Activated naive CD8-positive, alpha-beta T cell treated with anti-CD3 and anti-CD28 coated beads, Interleukin-2, amount 50 U/mL, for 24 hours (primary cell): Measurements from ENCODE around the gene UBASH3A.
A peak's percentile ranks its signal among the peaks of the same experiment; 100 is the strongest.

Experiments used
- ATAC-seq: fragments of 150-1000 bp; cut with Tn5 transposase; one replicate; pipeline ENCODE4 v1.10.0; 2021
- DNase-seq: peaks from one replicate; pipeline ENCODE4 v3.0.0; 2021
- H3K27ac Mint-ChIP-seq: one replicate; pipeline ENCODE4 v1.8.0; 2021; ENCODE audit warnings: mild to moderate bottlenecking, mixed read lengths
- H3K27me3 Mint-ChIP-seq: one replicate; pipeline ENCODE4 v1.8.0; 2021; ENCODE audit warnings: mixed read lengths
- H3K36me3 Mint-ChIP-seq: one replicate; pipeline ENCODE4 v1.8.0; 2021; ENCODE audit warnings: low read depth, mixed read lengths
- H3K4me1 Mint-ChIP-seq: one replicate; pipeline ENCODE4 v1.8.0; 2021; ENCODE audit warnings: mixed read lengths
- H3K4me3 Mint-ChIP-seq: one replicate; pipeline ENCODE4 v1.8.0; 2021; ENCODE audit warnings: mild to moderate bottlenecking, moderate library complexity, mixed read lengths
- H3K9me3 Mint-ChIP-seq: one replicate; pipeline ENCODE4 v1.8.0; 2021; ENCODE audit warnings: mixed read lengths

The UBASH3A gene

DNA sequence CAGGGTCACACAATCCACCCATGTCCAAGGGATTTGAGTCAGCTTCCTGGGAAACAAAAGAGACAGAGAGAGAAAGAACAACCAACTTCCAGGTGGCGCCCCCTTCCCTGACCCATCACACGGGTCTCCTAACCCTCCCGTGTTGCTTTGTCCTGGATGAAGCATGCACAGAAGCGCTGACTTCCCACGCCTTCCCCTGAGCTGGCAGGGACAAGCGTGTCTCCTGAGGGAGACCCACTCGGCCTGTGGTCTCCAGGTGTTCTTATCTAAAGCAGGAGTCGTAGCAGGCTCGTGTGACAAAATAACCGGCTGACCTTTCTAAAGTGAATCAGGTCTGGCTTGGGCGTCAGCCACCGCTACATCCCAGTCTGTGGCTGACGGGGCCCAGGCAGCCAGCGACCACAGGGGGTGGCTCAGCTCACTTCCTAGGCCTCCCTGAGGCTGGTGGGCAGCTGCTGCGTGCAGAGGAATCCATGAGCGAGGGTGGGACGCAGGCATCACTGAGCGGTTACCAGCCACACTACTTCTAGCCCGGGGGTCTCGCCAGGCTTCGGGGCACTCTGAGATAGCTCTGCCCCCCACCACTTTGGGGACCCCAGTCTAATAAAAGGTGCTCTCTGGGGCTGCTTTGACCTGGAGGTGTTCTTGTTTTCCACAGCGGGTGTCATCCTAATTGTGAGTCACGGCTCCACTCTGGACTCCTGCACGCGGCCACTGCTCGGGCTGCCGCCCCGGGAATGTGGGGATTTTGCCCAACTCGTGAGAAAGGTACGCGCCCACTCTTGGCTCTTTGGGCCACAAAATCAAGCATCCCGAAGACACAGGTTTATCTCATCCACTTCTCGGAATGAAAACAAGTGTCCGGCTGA is 40.4 kb downstream of the UBASH3A start:
- Mint-ChIP-seq H3K36me3 (peaks cover 73% of the 10 kb centered on the region), H3K27ac (no peak overlapping the region), H3K27me3 (peaks cover 4% of the 10 kb centered on the region), H3K4me1 (peaks cover 82% of the 10 kb centered on the region), H3K9me3 (peaks cover 5% of the 10 kb centered on the region), H3K4me3 (no peak overlapping the region)
- ATAC-seq, result peak; percentile 31
- no peak for DNase-seq

DNA sequence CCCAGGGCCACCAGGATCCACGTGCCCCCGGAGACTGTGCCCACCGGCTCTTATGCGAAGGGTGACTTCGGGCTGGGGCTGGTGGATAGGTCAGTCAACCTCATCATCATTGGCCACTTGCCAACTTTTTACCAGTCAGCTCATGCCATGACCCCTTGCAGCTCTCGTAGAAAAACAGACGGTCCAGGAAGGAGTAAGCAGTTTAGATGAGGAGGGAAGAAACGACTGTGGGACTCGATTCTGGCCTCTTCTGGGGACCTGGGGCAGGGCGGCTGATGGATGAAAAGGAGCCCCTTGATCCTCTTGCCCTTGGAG is 41.0 kb downstream of the UBASH3A start:
- no peak for DNase-seq
- ATAC-seq, result no peak
- Mint-ChIP-seq H3K4me1 (peaks cover 82% of the 10 kb centered on the region), H3K4me3 (no peak overlapping the region), H3K36me3 (peaks cover 67% of the 10 kb centered on the region), H3K27ac (no peak overlapping the region), H3K9me3 (peaks cover 3% of the 10 kb centered on the region), H3K27me3 (peaks cover 3% of the 10 kb centered on the region)

DNA sequence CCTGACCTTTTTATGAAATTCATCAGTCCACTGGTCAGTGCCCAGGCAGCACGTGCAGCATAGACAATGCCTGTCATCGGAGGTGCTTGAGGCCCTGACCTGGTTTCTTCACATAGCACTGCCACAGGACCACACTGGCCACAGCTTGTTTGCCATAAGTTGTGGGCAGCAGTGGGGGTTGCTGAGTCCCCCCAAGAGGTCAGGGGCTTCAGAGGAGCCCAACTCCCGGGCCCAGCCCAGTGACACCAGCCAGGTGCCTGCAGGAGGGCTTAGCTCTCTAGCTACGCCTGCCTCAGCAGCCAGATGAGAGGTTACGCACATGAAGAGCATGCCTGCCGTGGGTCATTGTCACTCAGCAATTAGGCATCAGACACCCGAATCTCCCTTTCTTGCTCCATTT is 41.6 kb downstream of the UBASH3A start:
- H3K4me3 Mint-ChIP-seq, result no peak overlapping the region
- H3K27ac Mint-ChIP-seq, result no peak overlapping the region
- DNase-seq (no peak), ATAC-seq (no peak)
- H3K27me3 Mint-ChIP-seq, result no peaks in the 10 kb centered on the region
- no peaks in the 10 kb centered on the region for H3K9me3 Mint-ChIP-seq
- H3K4me1 Mint-ChIP-seq, result peaks cover 82% of the 10 kb centered on the region
- peaks cover 61% of the 10 kb centered on the region for H3K36me3 Mint-ChIP-seq

DNA sequence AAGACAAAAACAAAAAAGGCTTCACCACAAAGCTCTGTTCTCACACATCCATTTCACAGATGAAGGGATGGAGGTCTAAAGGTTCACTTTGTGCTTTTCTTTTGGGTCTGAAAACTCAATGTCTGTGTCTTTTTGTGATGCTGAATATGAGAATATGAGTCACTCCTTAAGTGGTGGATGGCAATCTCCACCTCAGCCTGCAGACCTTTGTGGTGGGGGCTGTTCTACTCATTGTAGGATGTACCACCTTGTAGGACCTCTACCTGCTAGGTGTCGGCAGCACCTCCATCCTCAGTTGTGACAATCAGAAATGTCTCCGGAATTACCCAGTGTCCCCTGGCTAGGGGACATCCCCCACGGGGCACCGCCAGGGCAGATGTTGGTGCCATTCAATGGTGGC is 42.8 kb downstream of the UBASH3A start:
- Mint-ChIP-seq H3K27me3 (no peaks in the 10 kb centered on the region), H3K9me3 (no peaks in the 10 kb centered on the region), H3K27ac (peak overlapping the region; percentile 44), H3K36me3 (peaks cover 52% of the 10 kb centered on the region), H3K4me3 (no peak overlapping the region), H3K4me1 (peaks cover 75% of the 10 kb centered on the region)
- ATAC-seq (peak; percentile 54), DNase-seq (no peak)

GRCh38 chr21:42447182-42447581 is 43.5 kb downstream of the UBASH3A start:
- Mint-ChIP-seq H3K9me3 (no peaks in the 10 kb centered on the region), H3K27me3 (no peaks in the 10 kb centered on the region), H3K4me3 (no peak overlapping the region), H3K27ac (peak overlapping the region; percentile 44), H3K36me3 (peaks cover 45% of the 10 kb centered on the region), H3K4me1 (peaks cover 68% of the 10 kb centered on the region)
- DNase-seq (no peak), ATAC-seq (no peak)

- Mint-ChIP-seq H3K4me1 (peaks cover 63% of the 10 kb centered on the region), H3K36me3 (peaks cover 40% of the 10 kb centered on the region), H3K27me3 (no peaks in the 10 kb centered on the region), H3K9me3 (no peaks in the 10 kb centered on the region), H3K4me3 (no peak overlapping the region), H3K27ac (no peak overlapping the region)
- no peak for ATAC-seq
- DNase-seq, result no peak
Observed at GRCh38 chr21:42447732-42448131, 44.0 kb downstream of the UBASH3A start.

- no peaks in the 10 kb centered on the region for H3K27me3 Mint-ChIP-seq
- no peaks in the 10 kb centered on the region for H3K9me3 Mint-ChIP-seq
- H3K27ac Mint-ChIP-seq, result peak overlapping the region; percentile 11
- H3K4me1 Mint-ChIP-seq, result peaks cover 66% of the 10 kb centered on the region
- peaks cover 35% of the 10 kb centered on the region for H3K36me3 Mint-ChIP-seq
- no peak for ATAC-seq
- H3K4me3 Mint-ChIP-seq, result no peak overlapping the region
- no peak for DNase-seq
Observed at GRCh38 chr21:42448686-42449085, 45.0 kb downstream of the UBASH3A start.

DNA sequence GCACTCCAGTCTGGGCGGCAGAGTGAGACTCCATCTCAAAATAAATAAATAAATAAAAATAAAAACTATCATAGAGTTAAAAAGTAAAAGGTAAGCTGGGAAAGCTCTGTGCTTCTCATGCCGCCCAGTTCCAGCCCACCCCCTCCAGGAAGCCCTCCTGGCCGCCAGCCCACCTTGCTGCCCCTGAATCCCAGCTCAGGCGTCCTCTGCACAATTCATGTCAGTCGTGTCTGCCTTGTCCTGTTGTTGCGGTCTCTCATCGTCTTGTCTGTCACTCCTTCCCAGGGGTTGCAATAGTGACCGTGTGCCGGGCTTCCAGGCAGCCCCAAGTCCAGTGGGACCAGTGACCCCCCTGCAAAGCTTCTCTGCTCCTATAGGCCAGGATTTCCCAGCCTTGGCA is 48.2 kb downstream of the UBASH3A start:
- peaks cover 61% of the 10 kb centered on the region for H3K4me1 Mint-ChIP-seq

GRCh38 chr21:42452401-42453223 is 48.9 kb downstream of the UBASH3A start:
- no peak overlapping the region for H3K4me3 Mint-ChIP-seq
- no peaks in the 10 kb centered on the region for H3K27me3 Mint-ChIP-seq
- peaks cover 7% of the 10 kb centered on the region for H3K36me3 Mint-ChIP-seq
- ATAC-seq, result no peak
- H3K4me1 Mint-ChIP-seq, result peaks cover 57% of the 10 kb centered on the region
- no peak overlapping the region for H3K27ac Mint-ChIP-seq
- no peaks in the 10 kb centered on the region for H3K9me3 Mint-ChIP-seq
- no peak for DNase-seq

More for the DNA sequence above, 48.2 kb downstream of the UBASH3A start:
- H3K27me3 Mint-ChIP-seq, result no peaks in the 10 kb centered on the region
- DNase-seq, result no peak
- H3K27ac Mint-ChIP-seq, result no peak overlapping the region
- H3K9me3 Mint-ChIP-seq, result no peaks in the 10 kb centered on the region
- ATAC-seq, result no peak
- peaks cover 12% of the 10 kb centered on the region for H3K36me3 Mint-ChIP-seq
- no peak overlapping the region for H3K4me3 Mint-ChIP-seq

DNA sequence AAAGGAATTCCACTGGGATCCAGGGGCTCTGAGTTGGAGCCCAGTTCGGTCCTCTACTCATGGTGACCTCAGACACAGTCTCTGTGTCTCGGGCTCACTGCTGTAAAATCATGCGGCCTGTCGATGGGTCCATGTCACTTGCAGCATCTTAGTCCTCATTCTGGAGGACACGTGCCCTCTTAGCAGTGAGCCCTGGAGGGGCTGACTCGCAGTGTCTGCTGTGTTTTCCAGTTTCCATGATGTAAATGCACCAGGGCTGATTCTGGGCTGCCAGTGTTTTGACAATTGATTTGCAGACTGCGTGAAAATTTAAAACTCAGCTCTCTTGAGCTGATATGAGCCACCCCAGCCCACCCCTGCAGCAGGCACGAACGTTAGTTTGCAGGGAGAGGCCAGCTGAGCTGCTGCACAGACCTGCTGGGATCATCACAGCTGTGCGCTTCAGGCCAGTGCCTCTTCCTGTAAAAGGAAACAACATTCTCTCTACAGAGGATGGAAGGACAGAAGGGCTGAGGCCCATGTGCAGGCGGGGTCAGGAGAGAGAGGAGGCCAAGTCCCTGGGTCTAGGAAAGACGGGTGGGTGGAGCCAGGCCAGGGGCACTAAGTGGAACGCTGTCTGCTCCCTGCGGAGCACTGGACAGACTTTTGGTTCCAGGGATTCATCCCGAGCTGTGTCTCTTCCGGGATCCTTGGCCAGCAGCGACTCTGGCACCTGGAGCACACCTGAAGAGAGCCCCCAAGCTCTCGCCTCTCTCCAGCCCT is 49.7 kb downstream of the UBASH3A start:
- Mint-ChIP-seq H3K4me1 (peaks cover 50% of the 10 kb centered on the region), H3K27ac (no peak overlapping the region), H3K36me3 (no peaks in the 10 kb centered on the region), H3K27me3 (no peaks in the 10 kb centered on the region), H3K9me3 (no peaks in the 10 kb centered on the region), H3K4me3 (no peak overlapping the region)
- ATAC-seq (no peak), DNase-seq (no peak)

- no peaks in the 10 kb centered on the region for H3K9me3 Mint-ChIP-seq
- DNase-seq (no peak), ATAC-seq (no peak)
- no peaks in the 10 kb centered on the region for H3K27me3 Mint-ChIP-seq
- H3K4me1 Mint-ChIP-seq, result peaks cover 45% of the 10 kb centered on the region
- no peak overlapping the region for H3K4me3 Mint-ChIP-seq
- no peaks in the 10 kb centered on the region for H3K36me3 Mint-ChIP-seq
- no peak overlapping the region for H3K27ac Mint-ChIP-seq
Observed at GRCh38 chr21:42453986-42454570, 50.4 kb downstream of the UBASH3A start.

- DNase-seq (no peak), ATAC-seq (no peak)
- no peaks in the 10 kb centered on the region for H3K27me3 Mint-ChIP-seq
- no peaks in the 10 kb centered on the region for H3K36me3 Mint-ChIP-seq
- H3K27ac Mint-ChIP-seq, result peak overlapping the region; percentile 1
- H3K4me1 Mint-ChIP-seq, result peaks cover 40% of the 10 kb centered on the region
- H3K4me3 Mint-ChIP-seq, result no peak overlapping the region
- no peaks in the 10 kb centered on the region for H3K9me3 Mint-ChIP-seq
Observed at GRCh38 chr21:42454786-42455185, 51.1 kb downstream of the UBASH3A start.

DNA sequence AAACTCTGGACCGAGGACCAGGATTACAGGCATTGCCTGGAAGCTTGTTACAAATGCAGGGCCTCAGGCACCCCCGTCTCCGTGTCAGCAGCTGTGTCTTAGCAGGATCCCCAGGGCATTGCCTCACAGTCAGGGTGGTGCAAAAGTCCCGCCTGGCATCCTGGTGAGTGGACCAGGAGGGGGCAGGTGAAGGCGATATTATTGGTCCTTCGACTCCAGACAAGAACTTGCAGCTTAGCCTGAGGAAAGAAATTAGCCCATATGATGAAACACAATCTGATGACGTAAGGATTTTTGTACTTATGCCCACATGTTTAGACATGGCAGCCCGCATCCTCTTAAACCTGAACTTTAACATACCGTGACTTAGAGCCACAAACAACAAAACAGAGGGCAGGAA is 51.5 kb downstream of the UBASH3A start:
- Mint-ChIP-seq H3K27me3 (no peaks in the 10 kb centered on the region), H3K9me3 (no peaks in the 10 kb centered on the region), H3K27ac (no peak overlapping the region), H3K36me3 (no peaks in the 10 kb centered on the region), H3K4me3 (no peak overlapping the region), H3K4me1 (peaks cover 40% of the 10 kb centered on the region)
- no peak for DNase-seq
- ATAC-seq, result no peak

DNA sequence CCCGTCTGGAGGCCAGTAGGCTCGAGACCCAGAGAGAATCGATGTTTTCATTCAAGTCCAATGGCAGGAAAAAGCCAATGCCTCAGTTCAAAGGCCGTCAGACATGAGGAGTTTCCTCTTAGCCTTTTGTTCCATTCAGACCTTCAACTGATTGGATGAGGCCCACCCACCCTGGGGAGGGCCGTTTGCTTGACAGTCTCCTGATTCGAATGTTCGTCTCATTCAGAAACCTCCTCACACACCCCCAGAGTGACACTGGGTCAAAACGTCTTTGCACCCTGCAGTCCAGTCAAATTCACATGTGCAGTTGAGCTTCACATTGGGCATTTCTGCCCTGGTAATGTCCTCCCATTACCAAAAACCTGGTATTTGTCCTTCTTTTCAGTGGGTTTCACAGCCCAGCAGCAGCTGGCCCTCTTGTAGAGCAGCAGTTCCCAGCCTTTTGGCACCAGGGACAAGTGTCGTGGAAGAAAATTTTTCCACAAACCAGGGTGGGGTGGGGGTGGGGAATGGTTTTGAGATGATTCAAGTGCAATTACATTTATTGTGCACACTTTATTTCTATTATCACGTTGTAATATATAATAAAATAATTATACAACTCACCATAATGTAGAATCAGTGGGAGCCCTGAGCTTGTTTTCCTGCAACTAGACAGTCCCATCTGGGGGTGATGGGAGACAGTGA is 52.2 kb downstream of the UBASH3A start:
- ATAC-seq (no peak), DNase-seq (no peak)
- no peak overlapping the region for H3K4me3 Mint-ChIP-seq
- H3K27ac Mint-ChIP-seq, result no peak overlapping the region
- H3K4me1 Mint-ChIP-seq, result peaks cover 41% of the 10 kb centered on the region
- no peaks in the 10 kb centered on the region for H3K36me3 Mint-ChIP-seq
- H3K9me3 Mint-ChIP-seq, result no peaks in the 10 kb centered on the region
- no peaks in the 10 kb centered on the region for H3K27me3 Mint-ChIP-seq
